Stimulated activated CD8-positive, alpha-beta memory T cell treated with anti-CD3 and anti-CD28 coated beads, Interleukin-7, amount 100 ng/mL, for 1 hour (primary cell): ENCODE measurements around the gene ELMO1.

Experiments
- DNase-seq, 2 donors: peaks; one replicate each; pipeline ENCODE4 v3.0.0-alpha.2; 2020; ENCODE audit warnings: low read depth in 2 of 2

ELMO1 gene

GRCh38 chr7:37267251-37267650 is 181.4 kb downstream of the ELMO1 start:
- DNase-seq, result no peak

DNA sequence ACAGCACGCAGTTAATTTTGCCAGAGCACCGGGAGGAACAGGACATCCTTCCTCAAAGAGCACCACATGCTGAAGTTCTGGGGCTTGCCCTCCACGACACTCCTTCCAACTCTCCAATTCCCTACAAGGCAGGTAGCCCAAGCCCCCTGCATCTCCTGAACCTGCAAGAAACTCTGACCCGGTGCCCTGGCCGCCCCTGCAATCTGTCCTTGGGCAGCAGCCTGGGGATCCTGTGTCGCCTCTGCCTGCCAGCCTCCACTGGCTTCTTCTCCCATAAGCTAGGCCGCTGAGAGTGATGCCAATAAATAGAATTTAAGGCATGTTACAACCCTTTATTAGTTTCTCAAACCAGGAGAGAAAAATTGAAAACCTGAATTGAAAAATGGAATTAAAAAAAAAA is 182.8 kb downstream of the ELMO1 start:
- no peak for DNase-seq

- no peak for DNase-seq
Observed at GRCh38 chr7:37265006-37265405, 183.7 kb downstream of the ELMO1 start.

DNA sequence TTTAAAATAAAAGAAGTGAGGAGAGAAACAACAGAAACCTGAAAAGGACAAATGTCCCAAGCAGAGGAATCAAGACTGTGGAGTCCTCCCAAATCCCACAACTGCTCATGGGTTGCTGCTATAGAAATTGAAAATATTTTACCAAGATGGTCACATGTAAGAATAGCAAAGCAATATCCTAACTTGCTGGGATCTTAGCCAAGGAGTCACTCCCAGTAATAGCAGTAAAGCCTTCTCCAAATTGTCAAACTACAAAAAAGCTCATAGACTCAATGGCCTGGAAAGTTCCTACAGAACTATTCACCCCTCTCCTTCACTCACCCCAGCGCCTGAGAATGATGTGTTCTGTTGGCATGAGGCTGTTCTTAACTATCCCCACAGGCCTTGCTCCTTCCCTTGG is 186.5 kb downstream of the ELMO1 start:
- DNase-seq, result no peak

DNA sequence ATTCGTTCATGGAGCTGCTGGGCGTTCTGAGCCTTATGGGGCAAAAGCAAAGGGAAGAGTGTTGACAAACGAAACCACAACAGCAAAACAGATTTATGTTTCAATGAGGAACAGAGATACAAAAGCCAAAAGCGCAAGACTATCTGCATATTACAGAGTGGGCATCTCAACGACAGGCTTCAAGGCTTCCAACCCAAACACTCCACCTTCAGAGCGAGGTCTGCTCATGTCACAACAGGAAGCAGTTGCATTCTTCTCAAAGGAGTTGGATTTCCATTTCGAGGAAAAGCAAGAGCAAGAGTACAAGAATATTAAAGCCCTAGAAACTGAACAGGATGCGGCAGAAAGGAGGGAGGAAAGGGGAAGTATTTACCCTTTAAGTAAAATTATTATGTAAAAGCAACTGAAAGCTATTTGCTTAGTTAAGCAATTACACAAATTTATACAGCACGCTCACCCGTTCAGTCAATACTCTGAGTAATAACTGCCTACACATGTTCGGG is 189.3 kb downstream of the ELMO1 start:
- no peak for DNase-seq

DNA sequence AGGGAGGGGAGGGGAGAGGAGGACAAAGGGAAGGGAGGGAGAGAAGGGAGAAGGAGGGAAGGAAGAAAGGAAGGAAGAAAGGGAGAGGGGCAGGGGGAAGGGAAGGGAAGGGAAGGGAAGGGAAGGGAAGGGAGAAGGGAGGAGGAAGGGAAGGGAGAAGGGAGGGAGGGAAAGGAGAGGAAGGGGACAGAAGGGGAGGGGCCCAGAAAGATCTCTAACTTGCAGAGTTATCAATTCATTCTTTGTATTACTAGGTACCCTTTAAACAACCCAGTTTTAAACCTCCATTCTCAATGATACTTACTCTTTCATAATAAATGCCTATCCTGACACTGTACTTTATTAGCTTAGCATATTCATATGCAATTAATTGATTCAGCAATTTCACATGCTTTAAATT is 192.0 kb downstream of the ELMO1 start:
- DNase-seq, result no peak

DNA sequence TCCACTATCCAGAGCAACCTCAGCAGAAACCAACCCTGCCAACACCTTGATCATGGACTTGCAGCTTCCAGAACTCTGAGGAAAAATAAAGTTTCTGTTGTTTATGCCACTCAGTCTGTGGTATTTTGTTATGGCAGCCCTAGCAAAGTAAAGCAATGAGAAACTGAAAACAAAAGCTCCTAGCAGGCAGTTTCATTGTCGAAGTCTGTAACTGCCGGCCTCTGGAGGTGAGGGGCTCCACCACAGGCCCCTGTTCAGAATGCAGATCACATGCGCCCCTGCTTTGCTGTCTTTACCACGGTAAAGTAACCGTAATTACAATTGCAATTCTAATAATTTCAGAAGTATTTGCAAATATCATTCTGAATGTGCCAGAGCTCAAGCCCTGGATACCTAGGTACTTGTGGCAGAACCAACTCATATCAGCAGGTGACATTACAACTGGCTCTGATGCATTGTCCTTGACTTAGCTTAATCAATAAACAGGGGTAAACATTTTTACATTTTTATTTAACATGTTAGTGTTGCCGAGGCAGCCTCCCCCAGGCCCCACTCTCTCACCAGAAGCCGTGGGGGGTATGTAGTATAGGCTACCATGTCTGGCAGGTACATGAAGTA is 193.2 kb downstream of the ELMO1 start:
- no peak for DNase-seq

DNA sequence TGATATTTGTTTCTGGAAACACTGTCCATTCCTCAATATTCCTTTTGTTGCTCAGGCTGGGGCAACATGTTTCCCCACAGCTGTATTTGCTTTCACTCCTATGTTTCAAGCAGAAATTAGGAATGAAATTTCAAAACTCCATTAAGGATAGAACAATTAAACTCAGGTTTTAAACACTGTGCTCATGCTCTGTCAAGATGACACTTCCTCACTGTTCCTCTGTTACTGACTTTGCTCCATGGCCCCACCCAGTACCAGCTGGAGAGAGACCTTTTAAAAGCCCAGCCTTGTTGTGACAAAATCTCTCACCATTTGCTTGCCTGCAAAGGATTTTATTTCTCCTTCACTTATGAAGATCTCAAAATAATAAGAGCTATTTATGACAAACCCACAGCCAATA is 197.4 kb downstream of the ELMO1 start:
- DNase-seq, result no peak

DNA sequence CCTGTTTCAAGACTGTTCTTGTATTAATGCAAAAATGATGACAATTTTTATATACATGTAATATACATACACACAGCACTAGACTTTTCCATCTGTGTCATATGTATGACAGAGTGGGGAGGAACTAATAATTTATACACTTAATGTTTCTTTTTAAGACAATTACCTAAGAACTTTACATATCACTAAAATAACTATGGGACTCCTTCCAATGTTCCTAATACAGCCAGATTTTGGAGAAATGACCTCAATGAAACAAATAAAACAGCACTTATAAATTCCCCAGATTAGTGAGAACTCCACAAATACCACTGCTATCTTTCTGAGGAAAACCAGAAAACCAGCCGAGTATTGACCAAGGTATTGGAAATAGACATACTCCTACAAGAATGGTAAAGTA is 199.4 kb downstream of the ELMO1 start:
- DNase-seq, result no peak

DNA sequence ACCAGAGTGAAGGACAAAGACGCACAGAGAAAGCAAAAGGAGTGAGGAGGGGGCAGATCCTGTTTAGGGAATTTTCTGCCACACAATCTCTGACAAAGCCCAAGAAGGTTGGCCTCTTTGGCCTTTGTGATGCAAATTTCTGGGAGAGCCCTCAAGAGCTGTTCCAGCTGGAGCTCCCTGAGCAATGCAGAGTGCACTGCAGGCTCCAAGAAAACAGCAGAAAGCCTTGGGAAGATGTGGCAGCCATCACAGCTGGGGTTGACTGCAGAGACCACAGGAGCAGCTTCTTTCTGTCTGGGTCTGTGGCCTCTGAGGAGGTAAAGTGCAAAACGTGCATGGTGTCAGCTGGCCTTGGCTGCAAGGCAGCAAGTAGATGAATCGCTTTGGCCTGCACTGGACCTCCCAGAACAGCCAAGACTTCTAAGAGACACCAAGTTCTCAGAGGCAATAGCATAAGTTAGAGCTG is 200.2 kb downstream of the ELMO1 start:
- no peak for DNase-seq

DNA sequence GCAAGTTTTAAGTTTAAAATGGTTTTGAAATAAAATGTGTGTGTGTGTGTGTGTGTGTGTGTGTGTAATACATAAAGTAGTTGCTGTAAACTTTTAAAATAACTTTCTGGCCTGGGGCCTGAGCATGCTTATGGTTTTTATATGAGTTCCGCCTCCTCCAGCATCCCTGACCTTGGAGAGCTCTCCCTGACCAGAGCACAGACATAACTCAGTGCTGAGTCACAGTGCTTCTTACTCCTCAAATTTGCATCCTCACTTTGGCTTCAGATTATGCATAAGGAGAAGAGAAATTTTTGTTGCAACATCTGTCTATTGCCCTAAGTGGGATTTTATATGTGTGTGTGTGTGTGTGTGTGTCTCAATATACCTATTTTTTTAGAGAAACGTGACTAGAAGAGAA is 200.8 kb downstream of the ELMO1 start:
- DNase-seq, result no peak

GRCh38 chr7:37245590-37245989 is 203.1 kb downstream of the ELMO1 start:
- no peak for DNase-seq

DNA sequence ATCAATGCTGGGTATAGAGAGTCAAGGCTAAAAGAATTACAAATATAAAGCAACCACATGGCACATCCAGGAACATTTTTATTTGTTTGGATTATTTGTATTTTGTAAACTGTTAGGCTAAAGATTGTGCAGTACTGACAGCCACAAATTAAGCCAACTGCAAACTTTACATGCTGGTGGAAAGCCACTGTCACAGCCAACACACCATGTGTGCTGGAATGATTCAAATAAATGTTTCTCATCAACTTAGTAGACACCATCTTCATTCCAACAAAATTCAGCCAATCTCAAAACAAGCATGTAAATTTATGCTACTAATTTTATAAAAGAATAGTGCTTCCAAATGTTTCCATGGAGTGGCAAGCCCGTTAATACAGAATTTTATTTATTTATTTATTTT is 211.8 kb downstream of the ELMO1 start:
- DNase-seq, result no peak

DNA sequence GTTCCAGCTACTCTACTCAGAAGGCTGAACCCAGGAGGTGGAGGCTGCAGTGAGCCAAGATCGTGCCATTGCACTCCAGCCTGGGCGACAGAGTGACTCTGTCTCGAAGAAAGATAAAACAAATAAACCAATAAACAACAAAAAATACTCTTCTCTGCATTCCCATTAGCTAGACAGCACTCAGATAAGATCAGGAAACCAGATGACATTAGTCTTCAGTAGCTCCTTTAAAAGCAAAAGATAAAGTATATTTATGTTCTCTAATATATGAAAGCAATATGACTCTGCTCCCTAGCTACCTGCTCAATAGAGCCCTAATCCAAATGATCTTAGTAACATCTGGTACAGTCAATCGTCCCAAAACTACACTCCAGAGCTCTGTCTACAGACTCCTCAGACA is 212.9 kb downstream of the ELMO1 start:
- no peak for DNase-seq

DNA sequence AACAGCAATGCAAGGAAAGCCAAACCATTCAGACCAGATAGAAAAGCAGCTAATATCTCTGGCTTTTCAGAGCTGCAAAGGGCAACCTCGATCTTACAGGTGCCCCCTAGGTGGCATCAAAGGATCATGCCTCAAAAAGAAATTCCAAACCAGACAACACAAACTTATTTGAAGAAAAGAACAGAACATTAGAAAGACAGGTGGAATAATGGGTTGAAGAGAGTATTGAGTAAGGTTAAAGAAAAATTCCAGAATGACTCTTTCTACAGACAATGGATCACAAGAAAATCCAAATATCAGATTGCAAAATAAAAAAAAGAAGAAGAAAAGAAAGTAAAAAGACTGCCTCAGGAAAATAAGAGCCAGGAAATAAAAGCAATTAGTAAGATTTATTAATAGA is 213.7 kb downstream of the ELMO1 start:
- DNase-seq, result no peak

- no peak for DNase-seq
Observed at GRCh38 chr7:37234334-37234733, 214.3 kb downstream of the ELMO1 start.

DNA sequence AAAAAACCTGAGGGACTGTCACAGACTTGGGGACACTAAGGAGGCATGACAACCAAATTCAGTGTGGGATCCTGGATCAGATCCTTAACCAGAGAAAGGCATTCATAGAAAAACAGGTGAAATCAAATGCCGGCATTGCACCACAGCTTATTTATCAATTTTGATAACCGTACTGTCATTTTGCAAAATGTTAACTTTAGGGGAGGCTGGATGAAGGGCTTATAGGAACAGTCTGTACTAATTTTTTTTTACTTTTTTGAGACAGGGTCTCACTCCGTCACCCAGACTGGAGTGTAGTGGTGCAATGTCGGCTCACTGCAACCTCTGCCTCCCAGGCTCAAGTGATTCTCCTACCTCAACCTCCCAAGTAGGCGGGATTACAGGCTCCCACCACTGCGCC is 217.1 kb downstream of the ELMO1 start:
- no peak for DNase-seq

- DNase-seq, result no peak
Observed at GRCh38 chr7:37230221-37230620, 218.4 kb downstream of the ELMO1 start.

GRCh38 chr7:37229381-37229780 is 219.3 kb downstream of the ELMO1 start:
- DNase-seq, result no peak

DNA sequence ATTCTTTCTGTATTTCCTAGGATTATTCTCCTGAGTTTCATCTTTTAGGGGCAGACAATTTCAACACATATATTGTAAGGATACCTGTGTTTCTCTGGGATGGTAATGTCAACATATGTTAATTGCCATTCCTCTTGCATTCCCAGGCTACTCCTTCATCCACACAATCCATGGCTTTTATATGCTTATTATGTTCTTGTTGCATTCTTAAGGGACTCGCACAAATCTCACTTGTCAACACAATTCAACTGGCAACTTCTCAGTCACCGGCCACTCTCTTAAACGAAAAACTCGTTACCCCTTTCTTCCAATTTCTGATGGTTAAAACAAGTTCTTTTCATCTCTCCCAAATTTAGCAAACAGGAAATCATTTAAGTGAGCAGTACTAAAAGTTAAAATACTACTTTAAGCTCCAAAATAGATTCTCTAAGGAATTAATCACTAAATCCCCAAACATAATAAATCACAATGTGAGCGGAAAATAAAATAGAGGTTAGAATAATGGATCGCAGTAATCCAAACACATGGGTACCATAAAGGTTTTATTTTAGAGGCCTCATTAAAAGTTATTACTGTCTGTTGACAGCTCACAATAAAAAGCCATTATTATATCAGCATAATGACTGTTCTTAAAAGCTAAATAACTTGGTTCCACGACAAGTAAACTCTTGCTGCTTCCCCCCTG is 223.2 kb downstream of the ELMO1 start:
- DNase-seq, result no peak

- no peak for DNase-seq
Observed at GRCh38 chr7:37224746-37225145, 223.9 kb downstream of the ELMO1 start.

- DNase-seq, result no peak
Observed at GRCh38 chr7:37220664-37221063, 228.0 kb downstream of the ELMO1 start.

DNA sequence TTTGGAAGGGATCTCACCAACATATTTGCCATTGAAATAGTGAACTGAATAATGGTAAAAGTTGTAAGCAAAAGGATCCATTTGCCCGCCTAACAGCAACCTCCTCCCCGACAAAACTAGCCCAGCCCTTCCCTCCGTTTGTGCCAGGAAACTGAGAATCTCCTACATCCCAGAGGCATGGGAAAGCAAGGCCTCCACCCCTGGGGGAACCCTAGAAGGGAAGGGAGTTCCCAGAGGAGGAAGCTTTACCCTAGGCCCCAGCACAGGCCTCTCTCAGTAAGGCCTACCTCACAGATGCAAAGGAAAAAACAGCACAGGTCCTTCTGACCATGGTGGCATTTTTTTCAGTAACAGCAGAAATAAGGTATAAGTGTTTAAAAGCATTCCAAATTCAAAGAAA is 229.7 kb downstream of the ELMO1 start:
- DNase-seq, result no peak

- DNase-seq, result no peak
Observed at GRCh38 chr7:37216923-37217322, 231.7 kb downstream of the ELMO1 start.
